IPS-NIHi7 (cell line): ENCODE data around the gene COX20.
A peak's percentile ranks its signal among the peaks of the same experiment; 100 is the strongest.

ENCODE experiments used
- DNase-seq: peaks from one replicate; pipeline ENCODE4 v3.0.0; 2012; ENCODE audit warnings: mixed read lengths; ENCODE audit errors: extremely low spot score

The COX20 gene

GRCh38 chr1:244851546-244852231 lies 16.2 kb downstream of the COX20 start:
- no peak for DNase-seq

GRCh38 chr1:244852694-244853093 lies 17.2 kb downstream of the COX20 start:
- DNase-seq = no peak

GRCh38 chr1:244854166-244854565 lies 18.7 kb downstream of the COX20 start:
- no peak for DNase-seq

DNA sequence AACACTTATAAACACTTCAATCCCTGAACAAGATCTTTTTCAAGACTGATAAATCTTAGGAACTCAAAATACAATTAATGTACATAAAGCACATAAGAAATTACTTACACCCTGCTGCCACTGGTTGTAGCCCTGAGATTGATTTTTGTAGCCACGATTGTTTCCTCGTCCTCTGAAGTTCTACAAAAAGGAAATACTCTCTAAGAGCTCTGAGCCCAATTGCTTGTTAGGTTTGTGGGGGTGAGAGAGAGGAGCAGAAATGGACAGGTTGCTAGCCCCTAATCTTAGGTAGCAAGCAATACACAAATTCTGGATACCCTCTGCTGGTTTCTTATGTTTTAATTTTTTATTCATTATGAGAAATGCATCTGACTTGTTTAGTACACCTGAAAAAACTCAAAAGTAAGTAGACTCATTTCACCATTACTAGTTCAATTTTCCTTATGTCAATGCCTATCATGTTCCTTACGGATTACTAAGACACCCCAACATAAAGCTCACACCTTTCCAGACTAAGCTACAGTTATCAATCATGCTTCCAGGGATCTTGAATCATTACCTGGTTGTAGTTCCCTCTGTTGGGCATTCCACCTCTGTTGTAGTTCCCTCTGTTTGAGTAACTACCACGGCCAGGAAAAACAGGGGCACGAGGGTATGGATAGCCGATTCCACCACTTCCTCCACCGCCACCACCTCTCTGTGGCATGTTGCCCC lies 19.6 kb downstream of the COX20 start:
- DNase-seq = no peak

DNA sequence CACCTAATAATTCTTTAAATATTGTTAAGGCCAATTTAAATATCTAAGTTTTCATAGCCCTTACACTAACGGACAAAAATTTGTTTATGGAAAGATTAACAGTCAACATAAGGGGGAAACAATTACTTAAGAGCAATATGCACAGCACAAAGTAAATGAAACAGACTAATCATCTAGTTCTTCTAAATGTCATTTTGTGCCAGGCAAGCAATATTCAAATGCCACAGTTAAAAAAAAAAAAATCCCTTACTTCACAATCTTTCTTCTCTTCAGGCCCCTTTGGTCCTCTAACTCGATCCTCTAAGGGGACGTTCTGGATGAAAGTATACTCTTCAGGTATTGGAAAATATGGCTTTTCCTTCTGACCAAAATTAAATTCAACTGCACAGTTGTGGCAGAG lies 22.3 kb downstream of the COX20 start:
- DNase-seq = no peak

GRCh38 chr1:244858357-244858756 lies 22.9 kb downstream of the COX20 start:
- no peak for DNase-seq

DNA sequence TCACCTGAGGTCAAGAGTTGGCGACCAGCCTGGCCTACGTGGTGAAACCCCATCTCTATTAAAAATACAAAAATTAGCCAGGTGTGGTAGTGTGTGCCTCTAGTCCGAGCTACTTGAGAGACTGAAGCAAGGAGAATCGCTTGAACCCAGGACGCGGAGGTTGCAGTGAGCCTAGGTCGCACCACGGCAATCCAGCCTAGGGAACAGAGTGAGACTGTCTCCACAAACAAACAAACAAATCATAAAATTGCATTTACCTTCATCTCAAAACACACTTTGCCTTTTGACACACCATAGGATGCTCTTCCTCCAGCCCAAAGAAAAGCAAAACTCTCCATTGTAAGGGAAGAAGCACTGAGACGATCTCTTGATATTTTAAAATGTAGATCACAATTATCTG lies 24.6 kb downstream of the COX20 start:
- DNase-seq = no peak

- no peak for DNase-seq
These were observed 25.6 kb downstream of the COX20 start for GRCh38 chr1:244860914-244861610.

DNA sequence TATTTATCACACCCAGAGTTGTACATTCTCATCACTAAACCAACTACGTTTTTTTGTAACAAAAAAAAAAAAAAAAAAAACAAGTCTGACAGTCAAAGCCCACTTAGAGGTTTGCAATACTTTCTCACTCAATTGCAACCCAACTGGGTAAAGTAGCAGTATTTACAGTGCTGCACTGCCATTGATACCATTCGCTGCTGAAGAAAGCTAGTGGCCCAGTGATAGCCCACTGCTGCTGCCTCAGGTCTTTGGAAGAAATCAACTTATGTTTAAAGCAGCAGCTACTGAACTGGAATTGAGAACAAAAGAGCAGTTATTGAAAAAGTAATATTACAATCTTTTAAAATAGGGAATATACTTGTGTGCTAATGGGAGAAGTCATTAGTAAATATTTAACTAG lies 26.2 kb downstream of the COX20 start:
- DNase-seq = no peak

DNA sequence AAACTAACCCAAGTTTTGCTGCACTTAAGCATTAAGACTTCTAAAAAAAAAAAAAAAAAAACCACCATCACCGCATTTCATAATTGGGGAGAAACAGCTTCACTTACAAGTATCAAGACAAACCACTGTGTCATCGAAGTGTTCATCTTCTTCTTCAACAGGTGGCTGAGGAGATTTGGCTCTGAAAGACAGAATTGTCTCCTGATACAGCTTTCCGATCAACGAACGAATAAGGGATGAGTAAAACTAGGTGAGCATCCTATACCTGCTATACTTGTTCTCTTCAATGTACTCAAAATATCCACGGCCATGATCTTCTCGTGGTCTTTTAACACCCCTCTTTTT lies 26.9 kb downstream of the COX20 start:
- no peak for DNase-seq

DNA sequence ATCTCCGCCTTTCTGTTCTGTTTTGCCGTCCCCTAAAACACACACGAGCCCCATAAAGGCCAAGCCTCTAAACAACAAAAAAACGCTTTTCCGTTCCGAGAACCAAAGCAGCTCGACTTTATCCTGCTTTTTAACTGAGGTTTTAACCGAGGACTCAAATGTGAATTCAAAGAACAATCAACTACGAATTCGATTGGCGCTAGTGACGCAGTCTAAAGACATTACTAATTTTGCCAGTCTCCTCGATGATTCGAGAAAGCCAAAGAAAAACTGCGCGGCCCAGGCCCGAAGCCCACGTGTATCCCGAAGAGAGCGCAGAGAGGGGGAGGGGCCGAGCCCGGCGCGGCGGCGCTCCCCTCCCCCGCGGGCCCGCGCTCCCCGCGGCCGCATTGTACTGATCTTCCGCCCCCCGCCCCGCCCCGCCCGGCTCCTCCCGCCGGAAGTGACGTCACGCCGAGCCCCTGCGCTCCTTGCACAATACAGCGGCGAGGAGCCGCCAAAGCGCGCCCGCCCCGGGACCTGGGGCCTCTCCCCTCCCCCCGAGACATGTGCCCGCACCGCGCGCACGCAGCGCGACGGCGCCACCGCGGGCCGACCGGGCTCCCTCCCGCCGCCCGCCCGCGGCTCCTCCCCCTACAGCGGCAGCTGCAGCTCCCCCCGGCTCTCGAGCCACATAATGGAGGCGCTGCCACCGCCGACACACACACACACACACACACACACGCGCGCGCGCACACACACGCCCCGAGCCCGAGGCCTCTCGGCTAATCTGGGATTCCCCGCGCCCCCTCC lies 27.4 kb downstream of the COX20 start:
- peak; percentile 85 for DNase-seq

GRCh38 chr1:244863491-244864252 lies 28.2 kb downstream of the COX20 start:
- no peak for DNase-seq

- DNase-seq = peak; percentile 90
These were observed 29.0 kb downstream of the COX20 start, which contains the start of gene HNRNPU for GRCh38 chr1:244864253-244865027. Gene HNRNPU, minus strand, starts transcription at chr1:244864543. Its CDS starts 236 bp downstream, at chr1:244864307.

- DNase-seq = peak; percentile 15
These were observed 29.5 kb downstream of the COX20 start for GRCh38 chr1:244865028-244865371.

GRCh38 chr1:244865820-244866219 lies 30.4 kb downstream of the COX20 start:
- DNase-seq = no peak

DNA sequence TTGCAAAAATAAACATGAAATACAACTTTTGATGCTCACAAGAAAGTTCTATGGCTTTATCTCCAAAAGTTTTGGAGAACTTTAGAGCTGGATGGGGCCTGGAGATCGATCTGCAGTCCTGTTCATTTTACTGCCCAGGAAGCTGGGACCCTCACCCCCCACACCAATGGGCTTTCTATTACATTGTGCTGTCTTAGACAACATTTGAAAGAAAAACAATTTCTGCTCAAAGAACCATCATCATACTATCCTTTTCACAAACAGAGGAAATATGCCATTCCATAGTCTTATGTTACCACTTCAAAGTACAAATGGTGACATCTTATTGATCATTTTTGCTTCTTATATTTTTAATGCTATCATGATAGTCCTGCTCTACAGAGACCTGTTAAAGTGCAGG lies 30.9 kb downstream of the COX20 start:
- DNase-seq = no peak

DNA sequence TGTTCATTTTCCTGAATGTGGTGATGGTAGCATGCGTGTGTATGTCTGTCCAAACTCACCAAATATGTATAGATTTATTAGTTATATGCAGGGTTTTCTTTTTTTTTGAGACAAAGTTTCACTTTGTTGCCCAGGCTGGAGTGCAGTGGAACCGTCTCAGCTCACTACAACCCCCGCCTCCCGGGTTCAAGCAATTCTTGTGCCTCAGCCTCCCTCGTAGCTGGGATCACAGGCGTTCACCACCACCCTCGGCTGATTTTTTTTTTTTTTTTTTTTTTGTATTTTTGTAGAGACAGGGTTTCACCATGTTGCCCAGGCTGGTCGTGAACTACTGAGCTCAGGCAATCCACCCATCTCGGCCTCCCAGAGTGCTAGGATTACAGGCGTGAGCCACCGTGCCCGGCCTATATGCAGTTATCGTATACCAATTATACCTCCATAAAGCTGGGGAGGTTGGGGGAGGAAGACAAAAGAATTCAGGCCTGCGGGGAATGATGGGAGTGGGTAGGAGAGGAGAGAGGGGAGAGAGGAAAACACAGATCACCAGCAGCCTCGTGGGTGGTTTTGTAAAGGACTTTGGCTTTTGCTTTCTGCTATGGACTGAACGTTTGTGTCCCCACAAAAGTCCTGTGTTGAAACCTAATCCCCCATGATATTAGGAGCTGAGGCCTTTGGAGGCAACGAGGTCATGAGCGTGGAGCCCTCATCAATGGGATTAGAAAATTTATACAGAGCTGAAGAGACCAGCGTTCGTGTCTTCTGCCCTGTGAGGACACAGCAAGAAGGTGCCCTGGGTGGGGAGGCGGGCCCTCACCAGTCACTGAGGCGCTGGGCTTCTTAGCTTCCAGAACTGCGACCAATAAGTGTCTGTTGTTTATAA lies 33.3 kb downstream of the COX20 start:
- DNase-seq = no peak

- no peak for DNase-seq
These were observed 33.9 kb downstream of the COX20 start for GRCh38 chr1:244869364-244869827.

DNA sequence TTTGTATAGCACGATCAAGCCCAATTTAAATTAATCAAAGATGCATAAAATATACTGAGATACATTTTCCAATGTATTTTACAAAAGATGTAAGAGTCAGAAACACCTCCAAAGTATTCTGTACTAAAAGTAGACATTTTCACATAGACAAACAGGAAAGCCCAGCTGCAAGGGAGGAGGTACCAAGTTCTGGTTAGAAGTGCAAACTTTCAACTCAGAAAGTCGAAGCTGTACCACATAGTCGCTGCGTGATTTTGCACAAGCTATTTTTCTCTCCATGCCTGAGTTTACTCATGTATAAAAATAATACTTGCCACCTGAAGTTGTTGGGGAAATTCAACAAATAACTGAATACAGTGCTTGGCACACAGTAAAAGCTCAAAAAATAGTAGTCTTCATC lies 34.5 kb downstream of the COX20 start:
- DNase-seq = no peak
